Measurements from ENCODE around the gene MPRIP. TPM values are rescaled to one million over a fixed set of nuclear protein-coding genes. Genes with fewer than 3 reads are reported as not detected.

MPRIP gene
- total RNA-seq, 1 experiment from 2014 or later = 140 TPM

DNA sequence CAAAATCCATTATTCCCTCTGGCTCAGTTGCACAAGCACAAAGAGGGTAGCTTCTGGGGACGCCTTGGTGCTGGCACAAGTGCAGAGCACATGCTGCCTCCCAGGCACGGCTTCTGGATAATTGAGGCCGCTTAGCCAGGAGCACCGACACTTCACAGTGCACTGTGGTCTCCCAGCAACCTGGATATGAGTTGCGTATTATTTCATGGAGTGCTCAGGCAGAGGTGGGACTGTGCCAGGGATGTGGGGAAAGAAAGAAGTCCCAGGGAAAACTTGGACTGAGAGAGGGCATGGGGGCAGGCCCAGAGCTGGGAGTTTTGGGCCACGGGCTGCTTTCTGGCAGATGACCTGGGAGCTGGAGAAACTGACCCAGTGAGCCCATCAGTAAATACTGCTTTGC, 37.5 kb downstream of the MPRIP start (continued):
- TF ChIP-seq, protein P1, sequence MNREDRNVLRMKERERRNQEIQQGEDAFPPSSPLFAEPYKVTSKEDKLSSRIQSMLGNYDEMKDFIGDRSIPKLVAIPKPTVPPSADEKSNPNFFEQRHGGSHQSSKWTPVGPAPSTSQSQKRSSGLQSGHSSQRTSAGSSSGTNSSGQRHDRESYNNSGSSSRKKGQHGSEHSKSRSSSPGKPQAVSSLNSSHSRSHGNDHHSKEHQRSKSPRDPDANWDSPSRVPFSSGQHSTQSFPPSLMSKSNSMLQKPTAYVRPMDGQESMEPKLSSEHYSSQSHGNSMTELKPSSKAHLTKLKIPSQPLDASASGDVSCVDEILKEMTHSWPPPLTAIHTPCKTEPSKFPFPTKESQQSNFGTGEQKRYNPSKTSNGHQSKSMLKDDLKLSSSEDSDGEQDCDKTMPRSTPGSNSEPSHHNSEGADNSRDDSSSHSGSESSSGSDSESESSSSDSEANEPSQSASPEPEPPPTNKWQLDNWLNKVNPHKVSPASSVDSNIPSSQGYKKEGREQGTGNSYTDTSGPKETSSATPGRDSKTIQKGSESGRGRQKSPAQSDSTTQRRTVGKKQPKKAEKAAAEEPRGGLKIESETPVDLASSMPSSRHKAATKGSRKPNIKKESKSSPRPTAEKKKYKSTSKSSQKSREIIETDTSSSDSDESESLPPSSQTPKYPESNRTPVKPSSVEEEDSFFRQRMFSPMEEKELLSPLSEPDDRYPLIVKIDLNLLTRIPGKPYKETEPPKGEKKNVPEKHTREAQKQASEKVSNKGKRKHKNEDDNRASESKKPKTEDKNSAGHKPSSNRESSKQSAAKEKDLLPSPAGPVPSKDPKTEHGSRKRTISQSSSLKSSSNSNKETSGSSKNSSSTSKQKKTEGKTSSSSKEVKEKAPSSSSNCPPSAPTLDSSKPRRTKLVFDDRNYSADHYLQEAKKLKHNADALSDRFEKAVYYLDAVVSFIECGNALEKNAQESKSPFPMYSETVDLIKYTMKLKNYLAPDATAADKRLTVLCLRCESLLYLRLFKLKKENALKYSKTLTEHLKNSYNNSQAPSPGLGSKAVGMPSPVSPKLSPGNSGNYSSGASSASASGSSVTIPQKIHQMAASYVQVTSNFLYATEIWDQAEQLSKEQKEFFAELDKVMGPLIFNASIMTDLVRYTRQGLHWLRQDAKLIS (CRISPR knock-in tag; IDR thresholded peaks at IDR 0.05; ENCODE audit: borderline replicate concordance) = no peak
- no peak for TF ChIP-seq RORB (CRISPR knock-in tag; IDR thresholded peaks at IDR 0.05)
- TF ChIP-seq FOXJ3 (CRISPR knock-in tag; IDR thresholded peaks at IDR 0.05; ENCODE audit: borderline replicate concordance) = no peak
- TF ChIP-seq TEAD4 (CRISPR knock-in tag; IDR thresholded peaks at IDR 0.05) = no peak

DNA sequence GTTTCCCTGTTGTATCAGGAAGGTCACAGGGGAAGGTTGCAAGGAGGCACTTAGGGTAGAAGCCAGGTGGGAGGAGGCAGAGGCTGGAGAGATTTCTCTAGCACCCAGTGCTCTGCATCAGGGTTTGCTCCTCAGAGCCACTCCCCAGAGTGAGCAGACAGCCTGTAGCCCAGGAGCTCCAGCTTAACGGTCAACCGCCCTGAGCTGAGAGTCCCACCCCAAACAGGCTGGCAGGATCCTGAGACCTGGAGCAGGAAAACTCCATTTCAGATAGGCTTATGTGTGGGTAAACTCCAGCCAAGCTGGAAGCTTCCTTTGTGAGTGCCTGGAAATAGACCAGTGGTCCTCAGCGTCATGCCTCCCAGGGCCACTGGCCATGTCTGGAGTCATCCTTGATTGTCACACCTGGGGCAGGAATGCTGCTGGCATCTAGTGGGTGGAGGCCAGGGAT, 37.9 kb downstream of the MPRIP start:
- no peaks in the 10 kb centered on the region for H3K27me3 Mint-ChIP-seq (ENCODE audit: low read depth)
- no peak overlapping the region for H3K4me3 Mint-ChIP-seq
- POLR2A ChIA-PET = no interaction called here
- ATAC-seq (no peak), DNase-seq (ENCODE audit: low spot score) (no peak)
- TF ChIP-seq, protein P2, sequence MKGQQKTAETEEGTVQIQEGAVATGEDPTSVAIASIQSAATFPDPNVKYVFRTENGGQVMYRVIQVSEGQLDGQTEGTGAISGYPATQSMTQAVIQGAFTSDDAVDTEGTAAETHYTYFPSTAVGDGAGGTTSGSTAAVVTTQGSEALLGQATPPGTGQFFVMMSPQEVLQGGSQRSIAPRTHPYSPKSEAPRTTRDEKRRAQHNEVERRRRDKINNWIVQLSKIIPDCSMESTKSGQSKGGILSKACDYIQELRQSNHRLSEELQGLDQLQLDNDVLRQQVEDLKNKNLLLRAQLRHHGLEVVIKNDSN (CRISPR knock-in tag; IDR thresholded peaks at IDR 0.05) = no peak
- no peak for TF ChIP-seq GRHL2 (CRISPR knock-in tag; IDR thresholded peaks at IDR 0.05; ENCODE audit: insufficient replicate concordance, severe bottlenecking)
- no peak for TF ChIP-seq ZNF232 (CRISPR knock-in tag; IDR thresholded peaks at IDR 0.05)
- TF ChIP-seq, protein P3, sequence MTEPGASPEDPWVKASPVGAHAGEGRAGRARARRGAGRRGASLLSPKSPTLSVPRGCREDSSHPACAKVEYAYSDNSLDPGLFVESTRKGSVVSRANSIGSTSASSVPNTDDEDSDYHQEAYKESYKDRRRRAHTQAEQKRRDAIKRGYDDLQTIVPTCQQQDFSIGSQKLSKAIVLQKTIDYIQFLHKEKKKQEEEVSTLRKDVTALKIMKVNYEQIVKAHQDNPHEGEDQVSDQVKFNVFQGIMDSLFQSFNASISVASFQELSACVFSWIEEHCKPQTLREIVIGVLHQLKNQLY (CRISPR knock-in tag; IDR thresholded peaks at IDR 0.05) = no peak
- no peak for TF ChIP-seq ETV6 (CRISPR knock-in tag; IDR thresholded peaks at IDR 0.05)
- no peak for TF ChIP-seq MXD4 (CRISPR knock-in tag; IDR thresholded peaks at IDR 0.05; ENCODE audit: borderline replicate concordance)
- no peak for TF ChIP-seq ZNF532 (CRISPR knock-in tag; IDR thresholded peaks at IDR 0.05; ENCODE audit: borderline replicate concordance)
- TF ChIP-seq HMGA2 (CRISPR knock-in tag; IDR thresholded peaks at IDR 0.05) = no peak
- TF ChIP-seq, protein P1 (CRISPR knock-in tag; IDR thresholded peaks at IDR 0.05; ENCODE audit: borderline replicate concordance) = no peak
- no peak for TF ChIP-seq JAZF1 (CRISPR knock-in tag; IDR thresholded peaks at IDR 0.05)
- no peak for TF ChIP-seq RELA (CRISPR knock-in tag; IDR thresholded peaks at IDR 0.05; ENCODE audit: borderline replicate concordance)
- TF ChIP-seq TEAD1 (CRISPR knock-in tag; IDR thresholded peaks at IDR 0.05) = no peak
- no peak for TF ChIP-seq PREB (CRISPR knock-in tag; IDR thresholded peaks at IDR 0.05; ENCODE audit: borderline replicate concordance)
- TF ChIP-seq ERG (CRISPR knock-in tag; IDR thresholded peaks at IDR 0.05) = no peak
- no peak for TF ChIP-seq NFATC4 (CRISPR knock-in tag; IDR thresholded peaks at IDR 0.05)
- no peak for TF ChIP-seq OVOL2 (CRISPR knock-in tag; IDR thresholded peaks at IDR 0.05; ENCODE audit: borderline replicate concordance)
- no peak for TF ChIP-seq TP53 (CRISPR knock-in tag; IDR thresholded peaks at IDR 0.05)
- TF ChIP-seq FOXK1 (CRISPR knock-in tag; IDR thresholded peaks at IDR 0.05) = no peak
- peaks cover 15% of the 10 kb centered on the region for H3K36me3 Mint-ChIP-seq
- no peaks in the 10 kb centered on the region for H3K4me1 Mint-ChIP-seq
- H3K27ac Mint-ChIP-seq = no peak overlapping the region
- no peaks in the 10 kb centered on the region for H3K9me3 Mint-ChIP-seq
- CTCF ChIA-PET = interaction anchor here (0.6 to 1.6 kb wide), 4 partner anchors 40 to 89 kb away, joined by 3 to 4 read pairs (median 4); no protein-coding TSS in a partner anchor
